K562 (cell line): ENCODE measurements around the gene SLC14A1. TPM values are rescaled to one million over a fixed set of nuclear protein-coding genes. Genes with fewer than 3 reads are reported as not detected.

Experiments used
- CBFA2T2 ChIP-seq: fragments of 450-650 bp; conservative IDR thresholded peaks from 2 replicates; pipeline ENCODE4 v1.6.1; 2017; ENCODE audit warnings: mild to moderate bottlenecking
- EP300 ChIP-seq: IDR thresholded peaks from 2 replicates; pipeline ENCODE4 v1.6.1; 2012; ENCODE audit warnings: low read length, improper control_type of control experiment
- GTF2F1 ChIP-seq: IDR thresholded peaks from 2 replicates; pipeline ENCODE4 v1.6.1; 2011; ENCODE audit warnings: low read depth, low read length, improper control_type of control experiment
- JUND ChIP-seq, 2 experiments: IDR thresholded peaks; 2 replicates in 1 of 2; 3 replicates in 1 of 2; pipeline ENCODE4 v1.6.1; 2011; ENCODE audit warnings: borderline replicate concordance in 2 of 2, low read depth in 2 of 2, low read length in 2 of 2, improper control_type of control experiment in 1 of 2, missing biosample characterization in 1 of 2, missing genetic modification characterization in 1 of 2, missing genetic modification reagents in 1 of 2
- MITF ChIP-seq: IDR thresholded peaks from 2 replicates; pipeline ENCODE4 v1.6.1; 2014; ENCODE audit warnings: antibody characterized with exemption
- RAD21 ChIP-seq, 2 experiments: fragments of 250-450 bp in 1 of 2; fragments of 450-650 bp in 1 of 2; sonication (Bioruptor Pico) in 1 of 2; formaldehyde crosslinking in 1 of 2; IDR thresholded peaks in 1 of 2; conservative IDR thresholded peaks in 1 of 2; 2 replicates each; pipeline versions ENCODE4 v1.4.0 to v1.8.0; 2020 to 2022; ENCODE audit warnings: mild to moderate bottlenecking in 2 of 2, moderate library complexity in 1 of 2
- RB1 ChIP-seq: fragments of 450-650 bp; IDR thresholded peaks from 2 replicates; pipeline ENCODE4 v1.6.1; 2017; ENCODE audit warnings: low read depth, mild to moderate bottlenecking
- SMAD4 ChIP-seq: fragments of 250-450 bp; sonication (Bioruptor Pico); conservative IDR thresholded peaks from 2 replicates; pipeline ENCODE4 v1.8.0; 2021; ENCODE audit warnings: inconsistent platforms, mild to moderate bottlenecking, moderate library complexity
- SMARCE1 ChIP-seq: fragments of 450-650 bp; IDR thresholded peaks from 2 replicates; pipeline ENCODE4 v1.7.1; 2016; ENCODE audit warnings: mild to moderate bottlenecking
- SOX6 ChIP-seq: fragments of 450-650 bp; IDR thresholded peaks from 2 replicates; pipeline ENCODE4 v1.6.1; 2014; ENCODE audit warnings: mild to moderate bottlenecking
- SRSF3 ChIP-seq: fragments of 200-400 bp; formaldehyde crosslinking; IDR thresholded peaks from 2 replicates; pipeline ENCODE4 v1.6.1; 2016; ENCODE audit warnings: mild to moderate bottlenecking, low read length, moderate library complexity; ENCODE audit not compliant: insufficient read depth
- TAL1 ChIP-seq: fragments of 450-650 bp; IDR thresholded peaks from 2 replicates; pipeline ENCODE4 v1.6.1; 2016; ENCODE audit warnings: mild to moderate bottlenecking
- ZBED1 ChIP-seq: IDR thresholded peaks from 2 replicates; pipeline ENCODE4 v1.6.1; 2014
- ZBTB2 ChIP-seq: fragments of 450-650 bp; IDR thresholded peaks from 2 replicates; pipeline ENCODE4 v1.6.1; 2016; ENCODE audit warnings: antibody characterized with exemption
- polyA plus RNA-seq, 8 experiments: library from polyadenylated mRNA; depleted of rRNA in 4 of 8; stranded (reverse) in 5 of 8; unstranded in 3 of 8; fragments of >200 nt; fragmentation: Nextera tagmentation in 2 of 8; fragmentation: Illumina TruSeq in 1 of 8; extraction: Ambion mirVana in 2 of 8; extraction: Trizol in 1 of 8; gene quantifications; 2 replicates each; pipeline versions ENCODE4 v1.2.1 to v1.2.3, GENCODE V29; 2011 to 2014; ENCODE audit warnings: inconsistent platforms in 1 of 8, missing spikeins in 1 of 8
- total RNA-seq, 7 experiments: library from RNA; depleted of rRNA in 6 of 7; stranded (reverse); fragments of >200 nt in 6 of 7; fragmentation: Illumina TruSeq in 2 of 7; extraction: Trizol in 2 of 7; gene quantifications; 2 replicates each; pipeline versions ENCODE4 v1.2.1 to v1.2.3, GENCODE V29; 2011 to 2021; ENCODE audit warnings: low replicate concordance in 1 of 7
- TF ChIP-seq, protein P1 (sequence below), 2 experiments: fragments of 450-650 bp in 1 of 2; sonication (generic) in 1 of 2; formaldehyde crosslinking in 1 of 2; IDR thresholded peaks in 1 of 2; conservative IDR thresholded peaks in 1 of 2; 2 replicates each; pipeline versions ENCODE4 v1.6.1 to v1.8.1; 2016 to 2023; ENCODE audit warnings: mild to moderate bottlenecking in 2 of 2, moderate library complexity in 2 of 2, inconsistent platforms in 1 of 2, missing genetic modification reagents in 1 of 2
- TF ChIP-seq, protein P2 (sequence below): sonication (generic); formaldehyde crosslinking; IDR thresholded peaks from 2 replicates; pipeline ENCODE4 v1.8.1; 2023; ENCODE audit warnings: missing genetic modification reagents, mild to moderate bottlenecking, borderline replicate concordance
- TF ChIP-seq, protein P3 (sequence below): IDR thresholded peaks from 2 replicates; pipeline ENCODE4 v1.6.1; 2011; ENCODE audit not compliant: insufficient read length; ENCODE audit errors: extremely low read depth

SLC14A1 gene
- total and polyA plus RNA-seq, 9 of the 15 experiments (the other 6 are each of a cell fraction or from before 2014, with no cell fraction given): 0.14 to 0.40 (median 0.20) TPM; not detected in 6

GRCh38 chr18:45722899-45723298, 1.1 kb upstream of the SLC14A1 start (continued):
- TF ChIP-seq ZBTB2 (no peak), MITF (0 out of 2 replicates have a peak, but pooled peaks have one; percentile 19), SMAD4 (CRISPR knock-in tag) (0 out of 2 replicates have a peak, but pooled peaks have one; percentile 28), EP300 (peak; percentile 85), SMARCE1 (no peak), GTF2F1 (no peak), RAD21 (CRISPR knock-in tag; conservative IDR thresholded peaks at IDR 0.05 in 1 of 2, IDR thresholded peaks at IDR 0.05 in 1 of 2) (peak; percentile 71), ZBED1 (0 out of 2 replicates have a peak, but pooled peaks have one; percentile 43), SOX6 (peak; percentile 57; the same call in 1 of the 2 replicates), TAL1 (peak; percentile 92), CBFA2T2 (peak; percentile 88), SRSF3 (no peak), RB1 (peak; percentile 26; the same call in 1 of the 2 replicates), JUND (IDR thresholded peaks at IDR 0.05; ENCODE audit: borderline replicate concordance, low read depth, low read length) (peak; percentile 41; the same call in 1 of the 2 replicates), JUND (tag; IDR thresholded peaks at IDR 0.05; ENCODE audit: borderline replicate concordance, low read depth, low read length) (no peak; the same call in 2 of the 3 replicates)
- TF ChIP-seq, protein P1, sequence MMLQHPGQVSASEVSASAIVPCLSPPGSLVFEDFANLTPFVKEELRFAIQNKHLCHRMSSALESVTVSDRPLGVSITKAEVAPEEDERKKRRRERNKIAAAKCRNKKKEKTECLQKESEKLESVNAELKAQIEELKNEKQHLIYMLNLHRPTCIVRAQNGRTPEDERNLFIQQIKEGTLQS (IDR thresholded peaks at IDR 0.05): no peak
- TF ChIP-seq, protein P1 (CRISPR knock-in tag; conservative IDR thresholded peaks at IDR 0.05): no peak
- TF ChIP-seq, protein P2, sequence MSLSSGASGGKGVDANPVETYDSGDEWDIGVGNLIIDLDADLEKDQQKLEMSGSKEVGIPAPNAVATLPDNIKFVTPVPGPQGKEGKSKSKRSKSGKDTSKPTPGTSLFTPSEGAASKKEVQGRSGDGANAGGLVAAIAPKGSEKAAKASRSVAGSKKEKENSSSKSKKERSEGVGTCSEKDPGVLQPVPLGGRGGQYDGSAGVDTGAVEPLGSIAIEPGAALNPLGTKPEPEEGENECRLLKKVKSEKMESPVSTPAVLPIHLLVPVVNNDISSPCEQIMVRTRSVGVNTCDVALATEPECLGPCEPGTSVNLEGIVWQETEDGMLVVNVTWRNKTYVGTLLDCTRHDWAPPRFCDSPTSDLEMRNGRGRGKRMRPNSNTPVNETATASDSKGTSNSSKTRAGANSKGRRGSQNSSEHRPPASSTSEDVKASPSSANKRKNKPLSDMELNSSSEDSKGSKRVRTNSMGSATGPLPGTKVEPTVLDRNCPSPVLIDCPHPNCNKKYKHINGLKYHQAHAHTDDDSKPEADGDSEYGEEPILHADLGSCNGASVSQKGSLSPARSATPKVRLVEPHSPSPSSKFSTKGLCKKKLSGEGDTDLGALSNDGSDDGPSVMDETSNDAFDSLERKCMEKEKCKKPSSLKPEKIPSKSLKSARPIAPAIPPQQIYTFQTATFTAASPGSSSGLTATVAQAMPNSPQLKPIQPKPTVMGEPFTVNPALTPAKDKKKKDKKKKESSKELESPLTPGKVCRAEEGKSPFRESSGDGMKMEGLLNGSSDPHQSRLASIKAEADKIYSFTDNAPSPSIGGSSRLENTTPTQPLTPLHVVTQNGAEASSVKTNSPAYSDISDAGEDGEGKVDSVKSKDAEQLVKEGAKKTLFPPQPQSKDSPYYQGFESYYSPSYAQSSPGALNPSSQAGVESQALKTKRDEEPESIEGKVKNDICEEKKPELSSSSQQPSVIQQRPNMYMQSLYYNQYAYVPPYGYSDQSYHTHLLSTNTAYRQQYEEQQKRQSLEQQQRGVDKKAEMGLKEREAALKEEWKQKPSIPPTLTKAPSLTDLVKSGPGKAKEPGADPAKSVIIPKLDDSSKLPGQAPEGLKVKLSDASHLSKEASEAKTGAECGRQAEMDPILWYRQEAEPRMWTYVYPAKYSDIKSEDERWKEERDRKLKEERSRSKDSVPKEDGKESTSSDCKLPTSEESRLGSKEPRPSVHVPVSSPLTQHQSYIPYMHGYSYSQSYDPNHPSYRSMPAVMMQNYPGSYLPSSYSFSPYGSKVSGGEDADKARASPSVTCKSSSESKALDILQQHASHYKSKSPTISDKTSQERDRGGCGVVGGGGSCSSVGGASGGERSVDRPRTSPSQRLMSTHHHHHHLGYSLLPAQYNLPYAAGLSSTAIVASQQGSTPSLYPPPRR (CRISPR knock-in tag): no peak
- TF ChIP-seq, protein P3, sequence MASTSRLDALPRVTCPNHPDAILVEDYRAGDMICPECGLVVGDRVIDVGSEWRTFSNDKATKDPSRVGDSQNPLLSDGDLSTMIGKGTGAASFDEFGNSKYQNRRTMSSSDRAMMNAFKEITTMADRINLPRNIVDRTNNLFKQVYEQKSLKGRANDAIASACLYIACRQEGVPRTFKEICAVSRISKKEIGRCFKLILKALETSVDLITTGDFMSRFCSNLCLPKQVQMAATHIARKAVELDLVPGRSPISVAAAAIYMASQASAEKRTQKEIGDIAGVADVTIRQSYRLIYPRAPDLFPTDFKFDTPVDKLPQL: no peak
